CD1c-positive myeloid dendritic cell (primary cell): ENCODE data around the gene CLK4.

Source experiments
- DNase-seq: peaks from one replicate; pipeline ENCODE4 v3.0.0-alpha.2; 2016; ENCODE audit errors: extremely low spot score

CLK4 gene

GRCh38 chr5:178554311-178554710, 72.5 kb downstream of the CLK4 start:
- DNase-seq, result no peak

- DNase-seq, result no peak
These were observed 73.3 kb downstream of the CLK4 start for GRCh38 chr5:178553517-178553916.
